HFFc6 (cell line): Measurements from ENCODE around the gene HK3. TPM values are rescaled to one million over a fixed set of nuclear protein-coding genes. Genes with fewer than 3 reads are reported as not detected.

Experiments used
- DNase-seq: peaks from one replicate; pipeline ENCODE4 v3.0.0-alpha.2; 2018
- H3K27ac Mint-ChIP-seq: 2 replicates; pipeline ENCODE4 v1.8.0; 2020; ENCODE audit warnings: mild to moderate bottlenecking, mixed read lengths
- H3K27me3 Mint-ChIP-seq: 2 replicates; pipeline ENCODE4 v1.8.0; 2021; ENCODE audit warnings: mild to moderate bottlenecking, moderate library complexity, mixed read lengths; ENCODE audit not compliant: insufficient read depth
- H3K36me3 Mint-ChIP-seq: 2 replicates; pipeline ENCODE4 v1.8.0; 2021; ENCODE audit warnings: low read depth, mixed read lengths
- H3K4me1 Mint-ChIP-seq: 2 replicates; pipeline ENCODE4 v1.8.0; 2020; ENCODE audit warnings: low read depth, mixed read lengths
- H3K4me3 Mint-ChIP-seq: 2 replicates; pipeline ENCODE4 v1.8.0; 2020; ENCODE audit warnings: mild to moderate bottlenecking, moderate library complexity, mixed read lengths
- H3K9me3 Mint-ChIP-seq: 2 replicates; pipeline ENCODE4 v1.8.0; 2020; ENCODE audit warnings: mild to moderate bottlenecking, mixed read lengths
- total RNA-seq, 6 experiments: library from RNA; stranded (reverse); fragmentation: NEBNext Ultra II Directional; extraction: Animal tissue kit (Norgen Biotek cat#: 25700); gene quantifications; 2 replicates in 1 of 6; 3 replicates in 5 of 6; pipeline ENCODE4 v1.2.3, GENCODE V29; 2021
- TF ChIP-seq, protein P1 (sequence below): fragments of 200-600 bp; sonication (generic); IDR thresholded peaks from 2 replicates; pipeline ENCODE4 v1.5.0; 2021; ENCODE audit warnings: antibody characterized with exemption, mild to moderate bottlenecking

Gene HK3
- total RNA-seq, 6 experiments from 2014 or later, result not detected

DNA sequence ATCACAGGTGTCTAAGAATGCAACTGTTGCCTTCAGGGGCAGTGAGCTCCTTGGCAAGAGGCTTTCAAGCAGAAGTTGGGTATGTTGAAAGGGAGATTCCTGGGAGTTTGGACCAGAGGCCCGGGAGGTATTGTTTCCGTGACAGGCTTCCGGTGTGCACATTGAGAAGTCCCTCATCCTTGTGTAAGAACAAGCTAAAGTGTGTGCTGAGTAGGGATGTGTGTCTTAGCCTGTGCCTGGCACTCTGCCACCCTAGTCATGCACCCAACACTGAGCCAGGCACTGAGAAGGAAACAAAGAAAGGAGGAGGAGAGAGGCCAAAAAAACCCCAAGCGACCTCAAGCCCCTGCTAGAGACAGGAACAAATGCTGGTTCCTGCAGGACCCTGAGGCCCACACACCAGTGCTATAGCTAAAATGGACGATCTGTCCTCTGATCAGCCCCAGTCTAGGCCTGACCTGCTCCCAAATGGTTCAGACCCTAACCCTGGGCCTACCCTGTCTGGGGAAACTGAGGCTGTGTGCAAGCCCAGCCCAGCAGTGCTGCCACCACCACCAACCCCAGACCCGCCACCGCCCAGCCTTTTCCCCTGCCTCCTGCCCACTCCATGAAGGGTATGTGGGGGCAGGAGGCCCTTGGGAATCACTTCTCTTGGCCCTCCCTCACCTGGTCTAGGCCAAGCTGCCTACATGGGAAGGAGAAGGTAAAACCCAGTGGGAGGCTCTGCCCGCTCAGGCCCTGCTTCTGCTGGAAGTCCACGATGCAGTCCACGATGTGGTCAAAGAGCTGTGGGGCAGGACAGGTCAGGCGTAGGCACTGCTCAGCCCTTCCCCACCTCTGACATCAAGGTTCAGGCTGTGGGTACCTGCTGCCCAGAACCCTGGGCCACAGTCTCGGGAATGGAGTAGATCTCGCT lies 12.6 kb downstream of the HK3 start:
- no peak overlapping the region for H3K27ac Mint-ChIP-seq
- no peak overlapping the region for H3K4me3 Mint-ChIP-seq
- TF ChIP-seq, protein P1, sequence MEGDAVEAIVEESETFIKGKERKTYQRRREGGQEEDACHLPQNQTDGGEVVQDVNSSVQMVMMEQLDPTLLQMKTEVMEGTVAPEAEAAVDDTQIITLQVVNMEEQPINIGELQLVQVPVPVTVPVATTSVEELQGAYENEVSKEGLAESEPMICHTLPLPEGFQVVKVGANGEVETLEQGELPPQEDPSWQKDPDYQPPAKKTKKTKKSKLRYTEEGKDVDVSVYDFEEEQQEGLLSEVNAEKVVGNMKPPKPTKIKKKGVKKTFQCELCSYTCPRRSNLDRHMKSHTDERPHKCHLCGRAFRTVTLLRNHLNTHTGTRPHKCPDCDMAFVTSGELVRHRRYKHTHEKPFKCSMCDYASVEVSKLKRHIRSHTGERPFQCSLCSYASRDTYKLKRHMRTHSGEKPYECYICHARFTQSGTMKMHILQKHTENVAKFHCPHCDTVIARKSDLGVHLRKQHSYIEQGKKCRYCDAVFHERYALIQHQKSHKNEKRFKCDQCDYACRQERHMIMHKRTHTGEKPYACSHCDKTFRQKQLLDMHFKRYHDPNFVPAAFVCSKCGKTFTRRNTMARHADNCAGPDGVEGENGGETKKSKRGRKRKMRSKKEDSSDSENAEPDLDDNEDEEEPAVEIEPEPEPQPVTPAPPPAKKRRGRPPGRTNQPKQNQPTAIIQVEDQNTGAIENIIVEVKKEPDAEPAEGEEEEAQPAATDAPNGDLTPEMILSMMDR, result no peak
- H3K36me3 Mint-ChIP-seq, result no peaks in the 10 kb centered on the region
- H3K9me3 Mint-ChIP-seq, result no peaks in the 10 kb centered on the region
- peaks cover 10% of the 10 kb centered on the region; the same call in 1 of the 2 replicates for H3K4me1 Mint-ChIP-seq
- peaks cover 55% of the 10 kb centered on the region for H3K27me3 Mint-ChIP-seq
- no peak for DNase-seq

DNA sequence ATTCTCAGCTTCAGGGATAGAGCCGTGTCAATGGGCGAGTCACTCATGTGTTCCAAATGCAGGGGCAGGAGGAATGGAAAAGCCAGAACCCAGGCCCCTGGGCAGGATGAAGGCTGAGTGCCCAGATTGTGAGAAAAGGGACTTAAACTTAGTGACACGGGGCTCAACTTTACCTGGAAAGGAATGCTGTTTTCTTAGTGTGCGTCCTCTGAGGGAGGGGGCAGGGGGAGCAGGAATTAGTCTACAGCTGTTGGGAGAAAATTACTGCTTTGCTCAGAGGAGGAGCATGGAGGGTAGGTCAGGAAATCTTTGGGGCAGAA lies 14.6 kb downstream of the HK3 start:
- Mint-ChIP-seq H3K27ac (no peak overlapping the region), H3K36me3 (no peaks in the 10 kb centered on the region), H3K4me3 (no peak overlapping the region), H3K27me3 (peaks cover 47% of the 10 kb centered on the region), H3K4me1 (peaks cover 10% of the 10 kb centered on the region; the same call in 1 of the 2 replicates), H3K9me3 (no peaks in the 10 kb centered on the region)
- TF ChIP-seq, protein P1, result no peak
- DNase-seq, result no peak

DNA sequence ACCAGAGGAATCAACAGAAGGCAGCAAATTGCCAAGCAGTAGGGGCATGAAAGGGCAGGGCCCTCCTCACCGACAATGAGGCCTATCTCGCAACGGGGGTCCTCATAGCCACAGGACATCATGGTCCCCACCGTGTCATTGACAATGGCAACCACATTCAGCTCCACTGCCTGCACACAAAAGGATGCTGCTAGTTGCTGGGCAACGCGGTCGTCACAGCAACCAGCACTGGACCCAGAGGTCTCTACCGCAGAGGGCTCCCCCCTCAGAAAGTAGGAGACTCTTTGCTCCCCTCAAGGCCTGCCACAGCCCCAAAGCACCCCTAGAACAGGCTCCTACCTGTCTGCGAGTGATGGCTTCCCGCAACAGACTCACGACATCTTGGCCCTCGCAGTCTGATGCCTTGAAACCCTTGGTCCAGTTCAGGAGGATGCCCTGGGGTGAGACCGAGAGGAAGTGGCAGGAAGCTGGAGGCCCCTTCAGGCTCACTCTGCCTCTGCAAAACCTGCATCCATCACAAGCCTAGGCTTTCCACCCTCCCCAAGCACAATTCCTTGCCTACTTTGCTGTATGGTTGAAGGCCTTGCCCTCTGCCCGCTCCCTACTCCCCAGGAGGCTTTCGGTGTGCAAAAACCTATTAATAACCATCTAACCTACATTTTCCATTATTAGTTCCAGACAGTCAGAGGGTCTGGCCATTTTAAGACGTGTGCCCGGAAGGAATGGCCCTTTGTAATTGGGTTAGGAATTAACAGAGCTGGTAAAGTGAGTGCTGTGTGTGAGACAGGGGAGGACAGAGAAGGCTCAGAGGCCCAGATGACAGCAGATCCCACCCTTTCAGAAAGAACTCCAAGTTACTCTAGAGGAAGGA lies 15.2 kb downstream of the HK3 start:
- Mint-ChIP-seq H3K27ac (no peak overlapping the region), H3K27me3 (peaks cover 50% of the 10 kb centered on the region), H3K9me3 (no peaks in the 10 kb centered on the region), H3K4me3 (no peak overlapping the region), H3K4me1 (peaks cover 10% of the 10 kb centered on the region; the same call in 1 of the 2 replicates), H3K36me3 (no peaks in the 10 kb centered on the region)
- DNase-seq, result no peak
- TF ChIP-seq, protein P1, result no peak

DNA sequence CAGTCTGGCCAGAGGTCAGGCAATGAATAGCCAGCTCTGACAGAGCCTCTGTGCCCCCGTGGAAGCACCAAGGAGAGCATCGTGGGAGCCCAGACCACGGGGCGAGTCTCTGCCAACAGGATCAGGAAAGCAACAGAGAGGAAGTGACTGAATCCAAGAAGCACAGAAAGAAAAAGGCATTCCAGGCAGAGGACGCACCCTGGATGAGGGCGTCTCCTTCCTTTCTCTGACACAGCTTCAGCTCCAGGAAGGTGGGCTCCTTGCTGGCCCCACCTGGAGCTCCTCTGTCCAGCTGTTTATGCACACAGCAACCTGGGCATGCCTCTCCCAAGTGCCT lies 16.6 kb downstream of the HK3 start:
- no peak for DNase-seq
- Mint-ChIP-seq H3K27ac (no peak overlapping the region), H3K27me3 (peaks cover 50% of the 10 kb centered on the region)

DNA sequence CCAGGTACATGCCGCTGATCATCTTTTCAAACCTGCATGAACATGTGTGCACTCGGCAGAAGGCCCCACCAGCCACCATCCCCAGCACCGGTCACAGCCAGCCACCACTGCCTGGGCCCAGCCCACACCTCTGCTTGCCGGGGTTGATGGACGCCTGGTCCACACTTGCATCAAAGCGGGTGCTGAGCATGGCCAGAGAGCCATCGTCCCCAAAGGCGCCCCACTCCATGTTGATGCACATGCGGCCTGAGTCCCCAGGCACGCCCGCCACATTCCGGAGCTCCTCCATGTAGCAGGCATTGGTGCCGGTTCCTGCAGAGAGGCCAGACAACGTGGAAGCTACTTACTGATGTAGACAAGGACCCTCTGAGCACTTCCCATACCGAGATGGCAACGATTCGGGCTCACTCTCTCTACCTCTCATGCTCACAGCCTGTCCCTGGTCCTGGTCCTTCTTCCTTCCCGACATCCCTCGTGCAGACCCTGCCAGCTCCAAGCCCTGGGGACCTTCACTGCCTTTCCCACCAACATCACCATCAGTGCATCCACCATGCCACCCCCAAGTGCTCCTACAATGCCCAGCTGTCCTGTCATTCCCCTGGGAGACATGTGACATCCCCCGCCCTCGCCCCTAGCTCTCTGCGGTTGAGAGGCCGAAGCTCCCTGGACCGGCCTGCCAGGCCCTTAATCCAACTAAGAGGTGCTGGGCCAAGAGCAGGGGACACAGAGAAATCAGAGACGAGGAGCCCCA lies 17.2 kb downstream of the HK3 start:
- Mint-ChIP-seq H3K4me1 (peaks cover 10% of the 10 kb centered on the region; the same call in 1 of the 2 replicates), H3K36me3 (no peaks in the 10 kb centered on the region), H3K9me3 (no peaks in the 10 kb centered on the region), H3K27ac (no peak overlapping the region), H3K4me3 (no peak overlapping the region), H3K27me3 (peaks cover 50% of the 10 kb centered on the region)
- no peak for DNase-seq
- TF ChIP-seq, protein P1, result no peak

More for the DNA sequence above, 16.6 kb downstream of the HK3 start:
- H3K9me3 Mint-ChIP-seq, result no peaks in the 10 kb centered on the region
- H3K4me3 Mint-ChIP-seq, result no peak overlapping the region
- no peaks in the 10 kb centered on the region for H3K36me3 Mint-ChIP-seq
- peaks cover 10% of the 10 kb centered on the region; the same call in 1 of the 2 replicates for H3K4me1 Mint-ChIP-seq
- TF ChIP-seq, protein P1, result no peak
